Measurements from ENCODE around the gene AVP. TPM values are rescaled to one million over a fixed set of nuclear protein-coding genes. Genes with fewer than 3 reads are reported as not detected.

Gene AVP
- total and polyA plus RNA-seq, 9 of the 15 experiments (the other 6 are each of a cell fraction or from before 2014, with no cell fraction given): not detected

DNA sequence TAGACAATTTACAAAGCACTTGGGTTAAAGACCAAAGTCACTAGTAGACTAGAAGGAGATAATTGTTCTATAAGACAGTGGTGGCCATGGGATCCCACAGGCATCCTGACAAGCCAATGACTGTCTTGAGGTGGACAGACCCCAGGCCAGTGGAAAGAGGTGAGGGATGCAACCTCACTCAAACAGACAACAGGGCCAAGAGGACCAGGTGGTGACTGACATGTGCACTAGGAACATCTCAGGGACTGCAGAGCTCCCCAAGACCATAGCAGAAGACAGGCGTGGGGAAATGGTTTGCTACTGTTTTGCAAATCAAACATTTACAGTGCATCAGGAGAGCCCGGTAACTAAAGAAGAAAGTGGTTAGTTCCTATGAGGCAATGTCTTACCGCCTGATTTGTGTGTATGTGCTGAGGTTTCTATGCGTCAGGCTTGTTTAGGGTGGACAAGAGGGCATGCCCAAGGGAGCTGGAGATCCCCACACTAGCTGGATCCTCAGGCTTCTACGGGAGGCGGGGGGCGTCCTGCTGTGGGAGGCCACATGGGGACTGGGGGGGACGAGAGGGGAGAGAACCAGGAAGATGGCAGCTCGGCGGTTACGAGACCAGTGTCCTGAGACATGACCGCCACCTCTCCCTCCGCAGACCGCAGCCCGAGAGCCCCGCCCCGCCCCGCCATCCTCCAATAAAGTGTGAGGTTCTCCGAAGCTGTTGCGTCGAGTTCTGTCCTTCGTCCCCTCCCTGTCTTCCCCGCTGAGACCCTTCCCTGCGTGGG is 39.3 kb downstream of the AVP start (continued):
- TF ChIP-seq, protein P1, sequence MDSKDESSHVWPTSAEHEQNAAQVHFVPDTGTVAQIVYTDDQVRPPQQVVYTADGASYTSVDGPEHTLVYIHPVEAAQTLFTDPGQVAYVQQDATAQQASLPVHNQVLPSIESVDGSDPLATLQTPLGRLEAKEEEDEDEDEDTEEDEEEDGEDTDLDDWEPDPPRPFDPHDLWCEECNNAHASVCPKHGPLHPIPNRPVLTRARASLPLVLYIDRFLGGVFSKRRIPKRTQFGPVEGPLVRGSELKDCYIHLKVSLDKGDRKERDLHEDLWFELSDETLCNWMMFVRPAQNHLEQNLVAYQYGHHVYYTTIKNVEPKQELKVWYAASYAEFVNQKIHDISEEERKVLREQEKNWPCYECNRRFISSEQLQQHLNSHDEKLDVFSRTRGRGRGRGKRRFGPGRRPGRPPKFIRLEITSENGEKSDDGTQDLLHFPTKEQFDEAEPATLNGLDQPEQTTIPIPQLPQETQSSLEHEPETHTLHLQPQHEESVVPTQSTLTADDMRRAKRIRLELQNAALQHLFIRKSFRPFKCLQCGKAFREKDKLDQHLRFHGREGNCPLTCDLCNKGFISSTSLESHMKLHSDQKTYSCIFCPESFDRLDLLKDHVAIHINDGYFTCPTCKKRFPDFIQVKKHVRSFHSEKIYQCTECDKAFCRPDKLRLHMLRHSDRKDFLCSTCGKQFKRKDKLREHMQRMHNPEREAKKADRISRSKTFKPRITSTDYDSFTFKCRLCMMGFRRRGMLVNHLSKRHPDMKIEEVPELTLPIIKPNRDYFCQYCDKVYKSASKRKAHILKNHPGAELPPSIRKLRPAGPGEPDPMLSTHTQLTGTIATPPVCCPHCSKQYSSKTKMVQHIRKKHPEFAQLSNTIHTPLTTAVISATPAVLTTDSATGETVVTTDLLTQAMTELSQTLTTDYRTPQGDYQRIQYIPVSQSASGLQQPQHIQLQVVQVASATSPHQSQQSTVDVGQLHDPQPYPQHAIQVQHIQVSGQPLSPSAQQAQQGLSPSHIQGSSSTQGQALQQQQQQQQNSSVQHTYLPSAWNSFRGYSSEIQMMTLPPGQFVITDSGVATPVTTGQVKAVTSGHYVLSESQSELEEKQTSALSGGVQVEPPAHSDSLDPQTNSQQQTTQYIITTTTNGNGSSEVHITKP (IDR thresholded peaks at IDR 0.05; ENCODE audit: partially characterized antibody): peak; percentile 35
- TF ChIP-seq PHB2 (IDR thresholded peaks at IDR 0.05; ENCODE audit: low read depth): no peak
- TF ChIP-seq, protein P2, sequence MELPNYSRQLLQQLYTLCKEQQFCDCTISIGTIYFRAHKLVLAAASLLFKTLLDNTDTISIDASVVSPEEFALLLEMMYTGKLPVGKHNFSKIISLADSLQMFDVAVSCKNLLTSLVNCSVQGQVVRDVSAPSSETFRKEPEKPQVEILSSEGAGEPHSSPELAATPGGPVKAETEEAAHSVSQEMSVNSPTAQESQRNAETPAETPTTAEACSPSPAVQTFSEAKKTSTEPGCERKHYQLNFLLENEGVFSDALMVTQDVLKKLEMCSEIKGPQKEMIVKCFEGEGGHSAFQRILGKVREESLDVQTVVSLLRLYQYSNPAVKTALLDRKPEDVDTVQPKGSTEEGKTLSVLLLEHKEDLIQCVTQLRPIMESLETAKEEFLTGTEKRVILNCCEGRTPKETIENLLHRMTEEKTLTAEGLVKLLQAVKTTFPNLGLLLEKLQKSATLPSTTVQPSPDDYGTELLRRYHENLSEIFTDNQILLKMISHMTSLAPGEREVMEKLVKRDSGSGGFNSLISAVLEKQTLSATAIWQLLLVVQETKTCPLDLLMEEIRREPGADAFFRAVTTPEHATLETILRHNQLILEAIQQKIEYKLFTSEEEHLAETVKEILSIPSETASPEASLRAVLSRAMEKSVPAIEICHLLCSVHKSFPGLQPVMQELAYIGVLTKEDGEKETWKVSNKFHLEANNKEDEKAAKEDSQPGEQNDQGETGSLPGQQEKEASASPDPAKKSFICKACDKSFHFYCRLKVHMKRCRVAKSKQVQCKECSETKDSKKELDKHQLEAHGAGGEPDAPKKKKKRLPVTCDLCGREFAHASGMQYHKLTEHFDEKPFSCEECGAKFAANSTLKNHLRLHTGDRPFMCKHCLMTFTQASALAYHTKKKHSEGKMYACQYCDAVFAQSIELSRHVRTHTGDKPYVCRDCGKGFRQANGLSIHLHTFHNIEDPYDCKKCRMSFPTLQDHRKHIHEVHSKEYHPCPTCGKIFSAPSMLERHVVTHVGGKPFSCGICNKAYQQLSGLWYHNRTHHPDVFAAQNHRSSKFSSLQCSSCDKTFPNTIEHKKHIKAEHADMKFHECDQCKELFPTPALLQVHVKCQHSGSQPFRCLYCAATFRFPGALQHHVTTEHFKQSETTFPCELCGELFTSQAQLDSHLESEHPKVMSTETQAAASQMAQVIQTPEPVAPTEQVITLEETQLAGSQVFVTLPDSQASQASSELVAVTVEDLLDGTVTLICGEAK (IDR thresholded peaks at IDR 0.05): no peak
- TF ChIP-seq, protein P2 (CRISPR knock-in tag; IDR thresholded peaks at IDR 0.05): peak; percentile 53
- TF ChIP-seq ZBTB1 (CRISPR knock-in tag; IDR thresholded peaks at IDR 0.05; ENCODE audit: borderline replicate concordance, low read depth): peak; percentile 94; the same call in 1 of the 2 replicates
- peak in 1 of 3 experiments; percentile 63 for TF ChIP-seq YY1 (IDR thresholded peaks at IDR 0.05; ENCODE audit: borderline replicate concordance in 1 of 3, control insufficient read depth in 1 of 3, extremely low read depth in 1 of 3, insufficient read depth in 3 of 3, insufficient read length in 1 of 3, insufficient replicate concordance in 2 of 3, low read depth in 1 of 3, low read length in 2 of 3)
- TF ChIP-seq FOSL1 (tag; conservative IDR thresholded peaks at IDR 0.05): 0 out of 2 replicates have a peak, but pooled peaks have one; percentile 2
- peak; percentile 5; the same call in 1 of the 2 replicates for TF ChIP-seq CEBPG (CRISPR knock-in tag; IDR thresholded peaks at IDR 0.05)
- peak in 1 of 2 experiments; percentile 28; a peak in 1 of 4 replicates for TF ChIP-seq CEBPG (tag; conservative IDR thresholded peaks at IDR 0.05 in 1 of 2, IDR thresholded peaks at IDR 0.05 in 1 of 2)
- no peak for TF ChIP-seq DDX20 (tag; IDR thresholded peaks at IDR 0.05; ENCODE audit: low read depth)
- TF ChIP-seq, protein P3, sequence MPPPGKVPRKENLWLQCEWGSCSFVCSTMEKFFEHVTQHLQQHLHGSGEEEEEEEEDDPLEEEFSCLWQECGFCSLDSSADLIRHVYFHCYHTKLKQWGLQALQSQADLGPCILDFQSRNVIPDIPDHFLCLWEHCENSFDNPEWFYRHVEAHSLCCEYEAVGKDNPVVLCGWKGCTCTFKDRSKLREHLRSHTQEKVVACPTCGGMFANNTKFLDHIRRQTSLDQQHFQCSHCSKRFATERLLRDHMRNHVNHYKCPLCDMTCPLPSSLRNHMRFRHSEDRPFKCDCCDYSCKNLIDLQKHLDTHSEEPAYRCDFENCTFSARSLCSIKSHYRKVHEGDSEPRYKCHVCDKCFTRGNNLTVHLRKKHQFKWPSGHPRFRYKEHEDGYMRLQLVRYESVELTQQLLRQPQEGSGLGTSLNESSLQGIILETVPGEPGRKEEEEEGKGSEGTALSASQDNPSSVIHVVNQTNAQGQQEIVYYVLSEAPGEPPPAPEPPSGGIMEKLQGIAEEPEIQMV (tag; conservative IDR thresholded peaks at IDR 0.05; ENCODE audit: low read depth): no peak

Measured in K562 (cell line).